ENCODE measurements around the gene NEBL.

The NEBL gene

GRCh38 chr10:20920061-20920460 is 22.9 kb upstream of the NEBL start:
- TF ChIP-seq CTCF (IDR thresholded peaks at IDR 0.05; ENCODE audit: insufficient read depth, missing control alignments) = no peak
- no peak for FAIRE-seq
- no peak for DNase-seq (ENCODE audit: insufficient read length, low spot score)

GRCh38 chr10:20919481-20919880 is 22.4 kb upstream of the NEBL start:
- FAIRE-seq = no peak
- DNase-seq (ENCODE audit: insufficient read length, low spot score) = no peak
- TF ChIP-seq CTCF (IDR thresholded peaks at IDR 0.05; ENCODE audit: insufficient read depth, missing control alignments) = no peak

- TF ChIP-seq CTCF (IDR thresholded peaks at IDR 0.05; ENCODE audit: insufficient read depth, missing control alignments) = no peak
- no peak for FAIRE-seq
- DNase-seq (ENCODE audit: insufficient read length, low spot score) = no peak
Measured at GRCh38 chr10:20916976-20917375, 19.9 kb upstream of the NEBL start.

- no peak for FAIRE-seq
- TF ChIP-seq CTCF (IDR thresholded peaks at IDR 0.05; ENCODE audit: insufficient read depth, missing control alignments) = no peak
- DNase-seq (ENCODE audit: insufficient read length, low spot score) = no peak
Measured at GRCh38 chr10:20912969-20913368, 15.9 kb upstream of the NEBL start.

- TF ChIP-seq CTCF (IDR thresholded peaks at IDR 0.05; ENCODE audit: insufficient read depth, missing control alignments) = no peak
- FAIRE-seq = no peak
- DNase-seq (ENCODE audit: insufficient read length, low spot score) = no peak
Measured at GRCh38 chr10:20911626-20912025, 14.5 kb upstream of the NEBL start.

GRCh38 chr10:20909801-20910200 is 12.7 kb upstream of the NEBL start:
- TF ChIP-seq CTCF (IDR thresholded peaks at IDR 0.05; ENCODE audit: insufficient read depth, missing control alignments) = no peak
- no peak for DNase-seq (ENCODE audit: insufficient read length, low spot score)
- no peak for FAIRE-seq

GRCh38 chr10:20908391-20908790 is 11.3 kb upstream of the NEBL start:
- no peak for DNase-seq (ENCODE audit: insufficient read length, low spot score)
- TF ChIP-seq CTCF (IDR thresholded peaks at IDR 0.05; ENCODE audit: insufficient read depth, missing control alignments) = no peak
- FAIRE-seq = no peak

Measured in D721Med (cell line).